ENCODE measurements around the gene RIC3.

The RIC3 gene

DNA sequence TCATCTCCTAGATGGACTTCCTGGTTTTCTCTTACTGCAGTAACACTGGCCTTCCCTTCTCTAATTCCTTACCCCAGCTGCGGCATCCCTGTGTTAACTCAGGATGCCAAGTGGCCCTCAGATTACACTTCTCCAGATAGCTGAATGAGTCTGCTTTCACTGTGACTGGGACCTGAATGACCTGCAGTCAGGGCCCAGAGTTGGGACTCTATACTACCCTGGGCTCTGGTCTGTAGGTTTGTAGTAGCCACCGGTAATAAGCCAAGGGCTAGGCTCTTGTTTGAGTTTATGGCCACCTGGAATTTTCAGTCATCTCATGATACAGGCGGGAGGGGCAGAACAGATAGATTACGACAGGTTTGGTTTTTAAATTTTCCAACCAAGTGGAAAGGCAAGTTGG lies 63.7 kb downstream of the RIC3 start:
- no peak overlapping the region for H3K4me3 ChIP-seq (ENCODE audit: low read length)

DNA sequence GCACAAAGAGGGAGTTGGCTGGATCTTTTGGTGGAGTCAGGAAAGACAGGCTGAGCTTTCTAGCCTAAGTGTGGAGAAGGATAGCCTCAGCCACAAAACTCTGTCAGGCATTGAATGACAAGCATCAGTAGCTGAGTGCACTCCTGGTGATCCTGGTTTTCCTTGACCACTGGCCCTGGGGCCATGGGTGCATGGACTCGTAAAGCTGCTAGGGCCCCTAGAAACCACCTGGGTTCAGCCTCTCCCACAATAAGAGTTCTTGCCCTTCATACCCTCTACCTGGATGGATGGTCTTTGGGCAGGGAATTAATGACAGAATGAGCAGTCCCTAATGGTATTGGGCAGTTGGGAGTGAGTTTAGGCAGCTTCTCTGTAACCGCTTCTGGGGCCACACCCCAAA lies 64.9 kb downstream of the RIC3 start:
- Histone ChIP-seq H3K36me3 (ENCODE audit: control insufficient read depth, insufficient read depth, low read length) (peaks cover 3% of the 10 kb centered on the region; the same call in 1 of the 2 replicates), H3K4me3 (ENCODE audit: low read length) (no peak overlapping the region), H3K9me3 (ENCODE audit: control insufficient read depth, insufficient read depth, low read length) (no peaks in the 10 kb centered on the region), H3K27me3 (ENCODE audit: control insufficient read depth, insufficient read depth, low read length) (no peaks in the 10 kb centered on the region), H3K4me1 (ENCODE audit: control insufficient read depth, insufficient read depth, low read length) (no peaks in the 10 kb centered on the region), H3K27ac (ENCODE audit: low read length) (no peak overlapping the region)
- DNase-seq (ENCODE audit: low read depth, low spot score): no peak
- no CpG with 5 or more reads among the region's 2 CpGs for WGBS (ENCODE audit: insufficient coverage, insufficient read length)

More for the DNA sequence above, 63.7 kb downstream of the RIC3 start:
- Histone ChIP-seq H3K27ac (ENCODE audit: low read length) (no peak overlapping the region), H3K36me3 (ENCODE audit: control insufficient read depth, insufficient read depth, low read length) (peaks cover 9% of the 10 kb centered on the region; the same call in 1 of the 2 replicates), H3K4me1 (ENCODE audit: control insufficient read depth, insufficient read depth, low read length) (no peaks in the 10 kb centered on the region), H3K9me3 (ENCODE audit: control insufficient read depth, insufficient read depth, low read length) (no peaks in the 10 kb centered on the region), H3K27me3 (ENCODE audit: control insufficient read depth, insufficient read depth, low read length) (no peaks in the 10 kb centered on the region)
- DNase-seq (ENCODE audit: low read depth, low spot score): no peak
- no CpG with 5 or more reads among the region's 4 CpGs for WGBS (ENCODE audit: insufficient coverage, insufficient read length)

DNA sequence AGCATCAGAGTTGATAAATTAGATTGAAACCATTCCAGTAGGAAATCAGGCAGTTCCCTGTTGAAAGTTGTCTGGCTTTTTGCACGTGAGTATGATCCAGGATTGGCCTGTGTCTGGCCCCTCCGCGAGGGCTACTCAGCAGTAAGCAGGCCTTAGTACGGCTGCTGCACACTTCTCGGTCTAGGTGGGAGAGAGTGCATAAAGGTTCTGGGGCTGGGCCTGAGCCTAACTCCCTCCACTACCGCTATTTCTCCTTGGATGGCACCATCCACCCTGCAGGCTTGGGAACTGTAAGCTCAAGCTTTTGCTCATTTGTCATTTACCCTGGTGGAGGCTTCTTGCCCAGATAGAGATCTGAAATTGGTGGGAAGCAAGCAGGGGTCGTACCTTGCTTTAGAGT lies 65.9 kb downstream of the RIC3 start:
- Histone ChIP-seq H3K27me3 (ENCODE audit: control insufficient read depth, insufficient read depth, low read length) (no peaks in the 10 kb centered on the region), H3K27ac (ENCODE audit: low read length) (no peak overlapping the region), H3K9me3 (ENCODE audit: control insufficient read depth, insufficient read depth, low read length) (no peaks in the 10 kb centered on the region), H3K4me1 (ENCODE audit: control insufficient read depth, insufficient read depth, low read length) (no peaks in the 10 kb centered on the region), H3K4me3 (ENCODE audit: low read length) (no peak overlapping the region), H3K36me3 (ENCODE audit: control insufficient read depth, insufficient read depth, low read length) (peaks cover 3% of the 10 kb centered on the region; the same call in 1 of the 2 replicates)
- no CpG with 5 or more reads among the region's 7 CpGs for WGBS (ENCODE audit: insufficient coverage, insufficient read length)
- DNase-seq (ENCODE audit: low read depth, low spot score): no peak

DNA sequence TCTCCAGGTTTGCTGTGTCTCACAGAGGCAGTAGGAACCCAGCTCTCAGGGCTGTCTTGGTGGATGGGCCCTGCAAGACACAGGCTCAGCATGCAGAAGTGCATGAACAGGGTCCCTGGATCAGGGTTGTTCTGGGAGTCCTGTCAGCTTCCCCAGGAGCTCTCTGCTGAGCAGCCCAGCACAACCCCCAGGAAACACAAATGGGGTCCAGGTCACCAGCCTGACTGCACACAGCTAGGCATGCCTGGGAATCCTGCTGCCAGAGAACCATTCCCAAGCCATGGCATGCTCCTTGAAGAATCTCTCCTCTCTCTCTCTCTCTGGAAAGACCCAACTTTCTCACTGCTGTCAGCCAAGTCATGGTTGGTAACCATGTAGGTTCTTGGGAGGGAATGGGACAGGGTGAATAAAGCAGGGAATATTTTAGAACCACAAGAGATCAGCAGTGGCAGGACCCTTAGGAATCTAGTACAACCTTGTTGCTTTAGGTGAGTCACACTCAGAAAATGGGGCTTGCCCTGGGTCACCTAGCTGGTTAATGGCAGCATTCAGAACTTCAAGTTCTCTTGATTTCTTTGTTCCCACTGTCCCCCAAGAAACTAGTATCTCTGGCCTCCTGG lies 66.4 kb downstream of the RIC3 start:
- Histone ChIP-seq H3K27me3 (ENCODE audit: control insufficient read depth, insufficient read depth, low read length) (no peaks in the 10 kb centered on the region), H3K36me3 (ENCODE audit: control insufficient read depth, insufficient read depth, low read length) (peaks cover 3% of the 10 kb centered on the region; the same call in 1 of the 2 replicates), H3K27ac (ENCODE audit: low read length) (no peak overlapping the region), H3K4me3 (ENCODE audit: low read length) (no peak overlapping the region), H3K4me1 (ENCODE audit: control insufficient read depth, insufficient read depth, low read length) (no peaks in the 10 kb centered on the region), H3K9me3 (ENCODE audit: control insufficient read depth, insufficient read depth, low read length) (no peaks in the 10 kb centered on the region)
- DNase-seq (ENCODE audit: low read depth, low spot score): no peak

DNA sequence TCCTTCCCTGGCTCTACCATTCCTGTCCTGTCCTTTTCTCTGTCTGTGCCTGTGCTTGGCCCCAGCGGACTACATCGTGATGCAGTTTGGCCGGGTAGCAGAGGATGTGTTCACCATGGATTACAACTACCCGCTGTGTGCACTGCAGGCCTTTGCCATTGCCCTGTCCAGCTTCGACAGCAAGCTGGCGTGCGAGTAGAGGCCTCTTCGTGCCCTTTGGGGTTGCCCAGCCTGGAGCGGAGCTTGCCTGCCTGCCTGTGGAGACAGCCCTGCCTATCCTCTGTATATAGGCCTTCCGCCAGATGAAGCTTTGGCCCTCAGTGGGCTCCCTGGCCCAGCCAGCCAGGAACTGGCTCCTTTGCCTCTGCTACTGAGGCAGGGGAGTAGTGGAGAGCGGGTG lies 67.4 kb downstream of the RIC3 start:
- no peaks in the 10 kb centered on the region for H3K27me3 ChIP-seq (ENCODE audit: control insufficient read depth, insufficient read depth, low read length)
- H3K4me3 ChIP-seq (ENCODE audit: low read length): no peak overlapping the region
- H3K27ac ChIP-seq (ENCODE audit: low read length): no peak overlapping the region
- peaks cover 3% of the 10 kb centered on the region; the same call in 1 of the 2 replicates for H3K36me3 ChIP-seq (ENCODE audit: control insufficient read depth, insufficient read depth, low read length)
- DNase-seq (ENCODE audit: low read depth, low spot score): no peak
- no CpG with 5 or more reads among the region's 11 CpGs for WGBS (ENCODE audit: insufficient coverage, insufficient read length)
- H3K4me1 ChIP-seq (ENCODE audit: control insufficient read depth, insufficient read depth, low read length): no peaks in the 10 kb centered on the region
- H3K9me3 ChIP-seq (ENCODE audit: control insufficient read depth, insufficient read depth, low read length): no peaks in the 10 kb centered on the region

DNA sequence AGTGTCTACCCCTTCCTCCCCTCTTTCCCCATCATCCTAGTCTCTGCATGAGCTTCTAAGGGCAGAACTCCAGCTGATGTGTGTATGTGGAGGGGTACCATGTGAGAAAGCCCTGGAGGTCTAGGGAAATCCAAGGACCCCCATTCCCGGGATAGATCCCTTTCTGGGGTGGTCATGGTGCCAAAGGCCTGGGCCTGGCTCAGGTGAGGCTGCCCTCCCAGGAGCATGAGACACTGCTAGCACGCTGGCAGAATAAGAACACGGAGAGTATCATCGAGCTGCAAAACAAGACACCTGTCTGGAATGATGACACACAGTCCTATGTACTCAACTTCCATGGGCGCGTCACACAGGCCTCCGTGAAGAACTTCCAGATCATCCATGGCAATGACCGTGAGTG lies 68.2 kb downstream of the RIC3 start:
- no peak for DNase-seq (ENCODE audit: low read depth, low spot score)
- H3K4me1 ChIP-seq (ENCODE audit: control insufficient read depth, insufficient read depth, low read length): no peaks in the 10 kb centered on the region
- no peak overlapping the region for H3K4me3 ChIP-seq (ENCODE audit: low read length)
- no peak overlapping the region for H3K27ac ChIP-seq (ENCODE audit: low read length)
- no peaks in the 10 kb centered on the region for H3K27me3 ChIP-seq (ENCODE audit: control insufficient read depth, insufficient read depth, low read length)
- WGBS (ENCODE audit: insufficient coverage, insufficient read length): no CpG with 5 or more reads among the region's 8 CpGs
- peaks cover 3% of the 10 kb centered on the region for H3K36me3 ChIP-seq (ENCODE audit: control insufficient read depth, insufficient read depth, low read length)
- H3K9me3 ChIP-seq (ENCODE audit: control insufficient read depth, insufficient read depth, low read length): no peaks in the 10 kb centered on the region

DNA sequence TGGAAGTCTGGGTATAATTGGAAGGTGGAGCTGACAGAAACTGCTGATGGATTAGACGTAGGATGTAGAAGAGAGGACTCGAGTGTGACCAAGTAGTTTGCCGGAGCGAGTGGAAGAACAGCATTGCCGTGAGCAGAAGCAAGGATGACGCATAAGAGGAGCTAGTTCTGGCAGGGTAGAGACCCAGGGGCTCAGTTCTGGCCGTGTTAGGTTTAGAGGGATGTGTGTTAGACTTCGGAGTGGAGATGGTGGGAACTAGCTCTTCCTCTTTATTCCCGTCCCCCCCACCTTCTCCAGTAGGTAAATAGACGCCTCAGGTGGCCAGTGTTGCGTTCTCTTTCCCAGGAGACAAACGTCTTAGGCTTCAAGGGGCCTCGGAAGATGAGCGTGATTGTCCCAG lies 68.7 kb downstream of the RIC3 start:
- H3K27ac ChIP-seq (ENCODE audit: low read length): no peak overlapping the region
- H3K4me1 ChIP-seq (ENCODE audit: control insufficient read depth, insufficient read depth, low read length): no peaks in the 10 kb centered on the region
- DNase-seq (ENCODE audit: low read depth, low spot score): no peak
- no peak overlapping the region for H3K4me3 ChIP-seq (ENCODE audit: low read length)
- no peaks in the 10 kb centered on the region for H3K27me3 ChIP-seq (ENCODE audit: control insufficient read depth, insufficient read depth, low read length)
- H3K36me3 ChIP-seq (ENCODE audit: control insufficient read depth, insufficient read depth, low read length): peaks cover 6% of the 10 kb centered on the region
- WGBS (ENCODE audit: insufficient coverage, insufficient read length): no CpG with 5 or more reads among the region's 14 CpGs
- H3K9me3 ChIP-seq (ENCODE audit: control insufficient read depth, insufficient read depth, low read length): no peaks in the 10 kb centered on the region

DNA sequence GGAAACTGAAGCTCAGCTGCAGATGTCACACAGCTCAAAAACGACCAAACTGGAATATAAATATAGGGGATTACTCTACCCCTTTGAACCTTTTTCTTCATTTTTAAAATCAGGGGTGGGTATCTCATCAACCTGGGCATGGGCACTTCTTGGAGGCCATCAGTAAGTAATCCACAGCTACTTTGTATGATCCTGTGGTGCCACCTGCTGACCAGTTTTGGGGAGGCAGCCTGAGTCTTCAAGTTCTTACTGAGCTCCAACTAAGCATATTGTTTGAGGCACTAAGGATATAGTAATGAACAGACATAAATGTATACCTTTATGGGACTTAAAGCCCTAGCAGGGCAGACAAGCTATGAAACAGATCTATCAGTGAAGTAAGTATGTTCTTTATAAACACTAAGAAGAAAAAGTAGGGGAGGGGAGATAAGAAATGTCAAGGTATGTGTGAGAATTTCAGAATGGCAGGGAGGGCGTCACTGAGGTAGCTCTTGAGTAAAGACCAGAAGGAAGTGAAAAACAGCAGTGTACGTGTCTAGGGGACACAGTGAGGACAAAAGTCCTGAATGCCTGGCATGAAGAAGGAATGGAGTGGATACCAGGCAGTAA lies 69.4 kb downstream of the RIC3 start:
- no CpG with 5 or more reads among the region's 3 CpGs for WGBS (ENCODE audit: insufficient coverage, insufficient read length)
- H3K36me3 ChIP-seq (ENCODE audit: control insufficient read depth, insufficient read depth, low read length): peaks cover 6% of the 10 kb centered on the region

DNA sequence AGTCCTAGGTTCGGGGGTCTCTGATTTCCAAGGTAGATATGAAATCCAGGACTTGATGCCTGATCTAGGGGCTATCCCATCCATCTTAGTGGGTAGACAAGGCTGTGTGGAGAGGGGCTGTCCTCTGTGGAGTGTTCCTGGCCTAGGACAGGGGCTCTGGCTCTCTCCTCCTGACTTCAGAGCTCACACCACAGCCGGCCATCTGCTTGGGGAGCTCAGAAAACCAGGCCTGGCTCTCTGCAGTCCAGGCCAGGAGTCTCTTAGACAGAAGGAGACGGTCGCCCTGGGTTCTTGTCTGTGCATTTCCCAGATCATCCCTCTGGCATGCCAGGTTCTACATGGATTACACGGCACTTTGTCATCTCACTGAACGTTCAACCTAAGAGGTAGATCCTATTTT lies 69.9 kb downstream of the RIC3 start:
- Histone ChIP-seq H3K9me3 (ENCODE audit: control insufficient read depth, insufficient read depth, low read length) (no peaks in the 10 kb centered on the region), H3K27ac (ENCODE audit: low read length) (no peak overlapping the region), H3K4me3 (ENCODE audit: low read length) (no peak overlapping the region), H3K4me1 (ENCODE audit: control insufficient read depth, insufficient read depth, low read length) (no peaks in the 10 kb centered on the region), H3K27me3 (ENCODE audit: control insufficient read depth, insufficient read depth, low read length) (no peaks in the 10 kb centered on the region), H3K36me3 (ENCODE audit: control insufficient read depth, insufficient read depth, low read length) (peaks cover 11% of the 10 kb centered on the region)
- WGBS (ENCODE audit: insufficient coverage, insufficient read length): no CpG with 5 or more reads among the region's 6 CpGs
- DNase-seq (ENCODE audit: low read depth, low spot score): no peak

More for the DNA sequence above, 69.4 kb downstream of the RIC3 start:
- Histone ChIP-seq H3K4me3 (ENCODE audit: low read length) (no peak overlapping the region), H3K27me3 (ENCODE audit: control insufficient read depth, insufficient read depth, low read length) (no peaks in the 10 kb centered on the region), H3K4me1 (ENCODE audit: control insufficient read depth, insufficient read depth, low read length) (no peaks in the 10 kb centered on the region), H3K9me3 (ENCODE audit: control insufficient read depth, insufficient read depth, low read length) (no peaks in the 10 kb centered on the region), H3K27ac (ENCODE audit: low read length) (no peak overlapping the region)
- no peak for DNase-seq (ENCODE audit: low read depth, low spot score)

DNA sequence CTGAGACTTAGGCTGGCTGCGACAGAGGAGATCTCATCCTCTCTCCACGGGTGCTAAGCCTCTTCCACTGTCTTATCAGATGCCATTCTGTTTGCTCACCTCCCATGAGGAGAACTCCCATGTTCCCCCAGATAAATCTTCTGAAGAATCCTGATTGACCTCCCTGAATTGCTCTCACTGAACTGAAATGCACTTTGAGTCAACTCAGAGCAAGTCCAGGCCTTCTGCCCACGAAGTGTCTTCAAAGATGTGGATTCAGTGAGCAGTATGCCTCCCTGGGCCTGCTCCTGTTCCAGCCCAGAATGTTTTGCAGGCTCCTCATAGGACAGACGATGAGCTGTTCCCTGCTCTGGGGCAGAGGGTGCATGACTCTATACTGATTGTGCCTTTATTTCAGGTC lies 70.5 kb downstream of the RIC3 start:
- Histone ChIP-seq H3K27me3 (ENCODE audit: control insufficient read depth, insufficient read depth, low read length) (no peaks in the 10 kb centered on the region), H3K4me1 (ENCODE audit: control insufficient read depth, insufficient read depth, low read length) (no peaks in the 10 kb centered on the region), H3K4me3 (ENCODE audit: low read length) (no peak overlapping the region), H3K36me3 (ENCODE audit: control insufficient read depth, insufficient read depth, low read length) (peaks cover 11% of the 10 kb centered on the region), H3K9me3 (ENCODE audit: control insufficient read depth, insufficient read depth, low read length) (no peaks in the 10 kb centered on the region), H3K27ac (ENCODE audit: low read length) (no peak overlapping the region)
- no peak for DNase-seq (ENCODE audit: low read depth, low spot score)
- no CpG with 5 or more reads among the region's 4 CpGs for WGBS (ENCODE audit: insufficient coverage, insufficient read length)

DNA sequence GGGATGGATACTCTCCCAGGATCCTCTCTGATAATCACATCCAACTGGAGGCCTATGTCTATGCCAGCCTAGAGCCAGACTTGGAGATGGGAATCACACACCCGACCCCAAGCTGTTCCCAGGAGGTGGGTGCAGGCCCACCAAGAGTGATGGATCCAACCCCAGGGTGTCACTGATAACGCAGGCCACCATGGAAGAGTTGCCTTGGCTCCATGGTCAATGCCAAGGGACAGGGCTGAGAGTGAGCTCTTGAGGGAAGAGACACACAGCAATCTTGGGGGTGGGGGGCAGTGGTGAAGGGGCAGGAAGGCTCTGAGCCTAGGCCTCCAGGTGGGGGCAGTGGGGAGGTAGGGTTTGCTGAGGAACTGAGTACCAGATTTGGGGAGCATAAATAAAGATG lies 70.9 kb downstream of the RIC3 start:
- Histone ChIP-seq H3K4me1 (ENCODE audit: control insufficient read depth, insufficient read depth, low read length) (no peaks in the 10 kb centered on the region), H3K9me3 (ENCODE audit: control insufficient read depth, insufficient read depth, low read length) (no peaks in the 10 kb centered on the region), H3K36me3 (ENCODE audit: control insufficient read depth, insufficient read depth, low read length) (peaks cover 11% of the 10 kb centered on the region), H3K4me3 (ENCODE audit: low read length) (no peak overlapping the region), H3K27me3 (ENCODE audit: control insufficient read depth, insufficient read depth, low read length) (no peaks in the 10 kb centered on the region), H3K27ac (ENCODE audit: low read length) (no peak overlapping the region)
- DNase-seq (ENCODE audit: low read depth, low spot score): no peak
- WGBS (ENCODE audit: insufficient coverage, insufficient read length): no CpG with 5 or more reads among the region's 2 CpGs
